Left kidney (tissue), 2 donors: ENCODE measurements around the gene SUN1. TPM values are rescaled to one million over a fixed set of nuclear protein-coding genes. Genes with fewer than 3 reads are reported as not detected.
"Not testable (repeated sequence)": the region's sequence is repeated elsewhere in the genome, so short reads cannot be mapped to it uniquely, and the experiment has no call there.

Source experiments
- DNase-seq: peaks from one replicate; pipeline ENCODE4 v3.0.0-alpha.2; 2013
- polyA plus RNA-seq: library from polyadenylated mRNA; unstranded; fragments of 120-200 nt; gene quantifications from one replicate; pipeline ENCODE4 v1.2.1, GENCODE V29; 2013; ENCODE audit not compliant: insufficient read length

Gene SUN1
- polyA plus RNA-seq, 1 donor = 163 TPM

GRCh38 chr7:920351-921070 lies 88.2 kb downstream of the SUN1 start:
- DNase-seq = no peak

DNA sequence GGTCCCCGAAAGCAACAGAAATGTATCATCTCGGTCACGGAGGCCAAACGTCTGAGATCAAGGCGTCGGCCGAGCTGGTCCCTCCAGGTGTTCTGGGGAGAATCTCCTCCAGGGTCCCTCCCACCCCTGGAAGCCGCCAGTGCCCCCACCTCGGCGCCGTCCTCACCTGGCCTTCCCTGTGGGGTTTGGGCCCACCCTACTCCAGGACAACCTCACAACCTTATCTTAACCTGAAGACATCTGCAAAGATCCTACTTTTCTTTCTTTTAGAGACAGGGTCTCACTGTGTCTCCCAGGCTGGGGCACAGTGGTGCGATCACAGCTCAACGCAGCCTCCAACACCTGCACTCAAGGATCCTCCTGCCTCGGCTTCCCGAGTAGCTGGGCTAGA lies 88.8 kb downstream of the SUN1 start:
- no peak for DNase-seq

DNA sequence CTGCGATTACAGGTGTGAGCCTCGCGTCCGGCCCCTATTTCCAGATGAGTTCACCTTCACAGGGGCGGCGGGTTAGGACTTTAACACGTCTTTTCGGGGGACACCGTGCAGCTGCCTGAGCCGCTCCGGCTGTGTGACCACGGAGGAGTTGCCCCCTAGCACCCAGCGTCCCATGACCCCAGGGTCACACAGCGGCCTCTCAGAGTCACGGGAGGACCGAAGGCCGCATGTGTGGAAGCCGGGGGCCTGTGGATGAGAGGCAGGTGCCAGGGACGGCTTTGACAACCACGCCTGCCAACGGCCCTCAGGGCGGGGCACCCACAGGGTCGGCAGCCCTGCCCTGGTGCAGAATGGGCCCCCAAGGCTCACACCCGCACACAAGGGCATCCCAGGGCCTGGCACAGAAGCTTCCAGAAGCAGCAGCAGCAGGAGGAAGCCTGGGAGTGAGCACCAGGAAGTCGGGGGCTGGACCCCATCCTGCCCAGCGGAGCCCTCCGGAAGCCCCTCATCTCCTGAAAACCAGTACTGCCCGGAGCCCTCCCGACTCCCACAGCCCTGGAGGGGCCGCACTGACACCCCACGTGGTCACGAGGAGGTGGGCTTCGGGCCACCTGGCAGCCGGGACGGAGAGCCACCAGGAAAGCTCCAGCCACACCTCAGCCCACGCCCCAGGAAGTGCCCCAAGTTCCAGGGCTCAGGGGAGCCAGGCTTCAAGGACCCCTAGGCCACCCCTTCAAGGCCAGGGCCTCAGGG lies 89.5 kb downstream of the SUN1 start:
- DNase-seq = no peak

- no peak for DNase-seq
Measured at GRCh38 chr7:922334-923107, 90.2 kb downstream of the SUN1 start.

GRCh38 chr7:923108-924041 lies 91.1 kb downstream of the SUN1 start:
- DNase-seq = peak; percentile 46

GRCh38 chr7:924042-924441 lies 91.8 kb downstream of the SUN1 start:
- not testable (repeated sequence) for DNase-seq

Other genes starting within 250 kb of the SUN1 start
- 37.6 TPM for gene DNAAF5, start 105.8 kb upstream of the SUN1 start, polyA plus RNA-seq
- 33.7 TPM for gene PRKAR1B, start 105.2 kb upstream of the SUN1 start, polyA plus RNA-seq
- gene GET4, start 44.1 kb downstream of the SUN1 start, polyA plus RNA-seq = 42.9 TPM
- gene ADAP1, start 122.2 kb downstream of the SUN1 start, polyA plus RNA-seq = 11.0 TPM
- gene COX19, start 143.1 kb downstream of the SUN1 start, polyA plus RNA-seq = 16.9 TPM
- gene CYP2W1, start 150.7 kb downstream of the SUN1 start, polyA plus RNA-seq = 2.1 TPM
- gene GPR146, start 212.1 kb downstream of the SUN1 start, polyA plus RNA-seq = 2.5 TPM